ENCODE results near the gene TEX29. TPM values are rescaled to one million over a fixed set of nuclear protein-coding genes. Genes with fewer than 3 reads are reported as not detected.

Gene TEX29
- total and polyA plus RNA-seq, 7 donors, result 0.79 to 2.1 (median 1.5) TPM; not detected in 4

DNA sequence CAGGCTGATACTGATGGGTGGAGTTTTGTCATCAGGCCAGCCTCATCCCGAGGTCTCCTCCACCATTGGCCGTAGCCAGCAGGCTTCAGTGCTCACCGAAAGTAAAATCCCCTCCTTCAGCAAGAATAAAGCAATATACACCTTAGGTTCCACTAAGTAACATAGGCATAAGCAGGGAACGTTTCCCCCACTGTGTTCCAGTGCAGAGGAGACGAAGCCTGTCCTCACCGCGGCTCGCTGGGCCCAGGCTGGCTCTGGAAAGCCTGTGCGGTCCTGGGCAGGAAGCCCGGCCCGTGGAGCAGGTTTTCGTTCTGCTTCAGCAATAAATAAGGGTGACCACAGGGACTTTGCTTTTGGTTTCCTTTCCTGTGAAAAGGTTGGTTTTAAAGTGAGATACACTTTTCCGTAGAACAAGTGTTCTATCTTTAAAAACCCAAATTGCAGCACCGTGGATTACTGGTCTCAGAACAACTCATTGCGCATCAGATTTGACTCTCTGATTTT, 16.3 kb upstream of the TEX29 start:
- no peaks in the 10 kb centered on the region for H3K27me3 ChIP-seq
- TF ChIP-seq POLR2AphosphoS5 (IDR thresholded peaks at IDR 0.05) (no peak), POLR2A (IDR thresholded peaks at IDR 0.05) (no peak), EP300 (IDR thresholded peaks at IDR 0.05) (no peak)
- TF ChIP-seq, protein P1, sequence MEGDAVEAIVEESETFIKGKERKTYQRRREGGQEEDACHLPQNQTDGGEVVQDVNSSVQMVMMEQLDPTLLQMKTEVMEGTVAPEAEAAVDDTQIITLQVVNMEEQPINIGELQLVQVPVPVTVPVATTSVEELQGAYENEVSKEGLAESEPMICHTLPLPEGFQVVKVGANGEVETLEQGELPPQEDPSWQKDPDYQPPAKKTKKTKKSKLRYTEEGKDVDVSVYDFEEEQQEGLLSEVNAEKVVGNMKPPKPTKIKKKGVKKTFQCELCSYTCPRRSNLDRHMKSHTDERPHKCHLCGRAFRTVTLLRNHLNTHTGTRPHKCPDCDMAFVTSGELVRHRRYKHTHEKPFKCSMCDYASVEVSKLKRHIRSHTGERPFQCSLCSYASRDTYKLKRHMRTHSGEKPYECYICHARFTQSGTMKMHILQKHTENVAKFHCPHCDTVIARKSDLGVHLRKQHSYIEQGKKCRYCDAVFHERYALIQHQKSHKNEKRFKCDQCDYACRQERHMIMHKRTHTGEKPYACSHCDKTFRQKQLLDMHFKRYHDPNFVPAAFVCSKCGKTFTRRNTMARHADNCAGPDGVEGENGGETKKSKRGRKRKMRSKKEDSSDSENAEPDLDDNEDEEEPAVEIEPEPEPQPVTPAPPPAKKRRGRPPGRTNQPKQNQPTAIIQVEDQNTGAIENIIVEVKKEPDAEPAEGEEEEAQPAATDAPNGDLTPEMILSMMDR (IDR thresholded peaks at IDR 0.05), result no peak
- intact Hi-C loops (cut with DNase I), result no loop called here
- H3K9me3 ChIP-seq, result no peaks in the 10 kb centered on the region
- H3K27ac ChIP-seq, result no peak overlapping the region
- H3K4me3 ChIP-seq, result no peak overlapping the region
- no peak for DNase-seq
- H3K36me3 ChIP-seq, result peaks cover 28 to 79% (median 63%) of the 10 kb centered on the region in 4 donors
- WGBS, 2 donors, result 89 to 92% methylated on average over 15 of the region's 15 CpGs
- no peaks in the 10 kb centered on the region for H3K4me1 ChIP-seq

DNA sequence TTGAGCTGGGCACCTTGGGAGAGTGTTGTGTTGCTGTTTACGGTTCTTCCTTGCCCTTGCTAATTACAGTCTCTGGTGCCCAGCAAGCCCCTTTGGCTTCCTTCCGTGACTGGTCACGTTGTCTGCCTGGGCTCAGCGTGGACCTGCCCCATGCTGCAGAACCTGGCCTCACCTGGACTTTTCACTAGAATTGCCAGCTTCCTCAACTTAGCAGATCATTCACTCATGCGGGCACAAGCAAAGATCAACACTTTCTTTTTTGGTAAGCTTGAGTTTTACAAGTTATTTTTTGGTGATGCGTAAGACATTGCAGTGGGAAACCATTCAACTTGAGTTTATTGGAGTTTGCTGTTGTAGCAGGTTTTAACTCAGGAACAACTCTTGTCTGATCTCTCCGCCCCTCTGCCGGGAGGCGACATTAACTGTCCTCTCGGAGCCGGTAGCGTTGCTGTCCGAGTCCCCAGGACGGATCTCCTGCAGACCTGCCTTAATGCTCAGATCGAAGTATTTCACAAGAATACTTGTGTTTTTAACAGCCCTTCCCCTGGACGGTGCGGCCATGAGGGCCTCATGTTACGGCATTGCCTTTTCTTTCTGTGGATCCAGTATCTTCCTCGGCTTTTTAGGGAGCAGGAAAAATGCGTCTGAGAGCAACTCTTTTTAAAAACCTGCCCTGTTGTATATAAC, 15.7 kb upstream of the TEX29 start:
- intact Hi-C loops (cut with DNase I), result no loop called here
- DNase-seq, result no peak
- WGBS, 2 donors, result 94 to 97% methylated on average over 20 of the region's 20 CpGs
- Histone ChIP-seq H3K9me3 (no peaks in the 10 kb centered on the region), H3K4me3 (no peak overlapping the region), H3K27me3 (no peaks in the 10 kb centered on the region), H3K4me1 (no peaks in the 10 kb centered on the region), H3K36me3 (peaks cover 28 to 79% (median 63%) of the 10 kb centered on the region in 4 donors), H3K27ac (no peak overlapping the region)
- TF ChIP-seq, protein P1 (IDR thresholded peaks at IDR 0.05), result no peak
- TF ChIP-seq POLR2A (IDR thresholded peaks at IDR 0.05), result no peak
- no peak for TF ChIP-seq POLR2AphosphoS5 (IDR thresholded peaks at IDR 0.05)
- TF ChIP-seq EP300 (IDR thresholded peaks at IDR 0.05), result no peak

DNA sequence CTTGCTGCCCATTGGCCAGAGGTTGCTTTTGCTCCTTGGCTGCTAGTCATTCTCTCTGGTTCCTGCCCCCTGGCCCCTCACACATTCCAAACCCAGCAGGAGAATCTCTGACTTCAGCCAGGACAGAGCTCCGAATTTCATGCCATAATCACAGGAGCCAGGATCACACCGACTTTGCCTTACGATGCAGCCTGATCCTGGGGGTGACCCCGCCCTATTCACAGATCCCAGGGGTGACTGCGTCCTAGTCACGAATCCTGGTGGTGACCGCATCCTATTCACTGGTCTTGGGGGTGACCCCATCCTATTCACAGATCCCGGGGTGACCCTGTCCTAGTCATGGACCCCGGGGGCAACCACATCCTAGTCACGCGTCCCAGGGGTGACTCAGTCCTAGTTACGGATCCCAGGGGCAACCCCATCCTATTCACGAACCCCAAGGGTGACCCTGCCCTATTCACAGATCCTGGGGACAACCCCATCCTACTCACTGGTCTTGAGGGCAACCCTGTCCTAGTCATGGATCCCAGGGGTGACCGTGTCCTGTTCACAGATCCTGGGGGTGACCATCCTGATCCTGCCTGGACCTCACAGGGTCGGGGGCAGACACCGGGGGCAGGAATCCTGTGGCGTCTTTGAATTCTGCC, 7.4 kb upstream of the TEX29 start:
- no peaks in the 10 kb centered on the region for H3K27me3 ChIP-seq
- intact Hi-C loops (cut with DNase I), result no loop called here
- H3K4me1 ChIP-seq, result no peaks in the 10 kb centered on the region
- no peak overlapping the region for H3K4me3 ChIP-seq
- WGBS, 2 donors, result 97 to 98% methylated on average over 17 of the region's 17 CpGs
- TF ChIP-seq, protein P1 (IDR thresholded peaks at IDR 0.05), result no peak
- TF ChIP-seq POLR2AphosphoS5 (IDR thresholded peaks at IDR 0.05), result no peak
- TF ChIP-seq EP300 (IDR thresholded peaks at IDR 0.05), result no peak
- no peak for TF ChIP-seq POLR2A (IDR thresholded peaks at IDR 0.05)
- H3K9me3 ChIP-seq, result peaks cover 0 to 3% (median under 1%) of the 10 kb centered on the region in 4 donors
- H3K36me3 ChIP-seq, result peaks cover 0 to 11% (median under 1%) of the 10 kb centered on the region in 4 donors
- no peak overlapping the region for H3K27ac ChIP-seq
- DNase-seq, result no peak

DNA sequence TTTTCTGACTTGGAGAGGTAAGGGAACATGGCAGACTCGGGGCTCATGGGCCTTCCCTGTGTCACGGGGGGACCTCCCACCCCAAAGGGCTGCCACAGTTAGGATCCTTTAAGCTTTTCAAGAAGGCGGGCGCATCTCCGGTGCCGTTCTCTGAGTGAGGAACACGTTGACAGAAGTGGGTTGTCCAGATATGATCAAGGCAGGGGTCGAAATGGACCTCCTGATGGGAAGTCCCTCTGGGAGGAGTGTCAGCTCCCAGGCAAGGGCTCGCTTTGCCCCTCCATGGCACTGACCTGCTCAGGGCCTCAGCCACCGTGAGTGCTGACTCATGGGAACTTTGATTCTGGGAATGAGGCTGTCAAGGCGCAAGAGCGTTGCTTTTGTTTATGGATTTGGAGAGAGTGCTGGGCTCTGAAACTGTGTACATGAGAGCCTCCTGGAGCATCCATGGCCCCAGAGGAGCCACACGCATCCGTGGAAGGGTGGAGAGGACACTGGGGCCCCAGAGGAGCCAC, 6.5 kb upstream of the TEX29 start:
- no peak for TF ChIP-seq EP300 (IDR thresholded peaks at IDR 0.05)
- TF ChIP-seq POLR2AphosphoS5 (IDR thresholded peaks at IDR 0.05), result no peak
- TF ChIP-seq POLR2A (IDR thresholded peaks at IDR 0.05), result no peak
- TF ChIP-seq, protein P1 (IDR thresholded peaks at IDR 0.05), result no peak
- Histone ChIP-seq H3K27me3 (no peaks in the 10 kb centered on the region), H3K27ac (no peak overlapping the region), H3K36me3 (peaks cover 0 to 5% (median 0%) of the 10 kb centered on the region in 4 donors), H3K9me3 (peaks cover 0 to 3% (median under 1%) of the 10 kb centered on the region in 4 donors), H3K4me3 (no peak overlapping the region), H3K4me1 (no peaks in the 10 kb centered on the region)
- no peak for DNase-seq
- intact Hi-C loops (cut with DNase I), result no loop called here
- 83% methylated on average over 14 of the region's 14 CpGs for WGBS, 2 donors
